K562 (cell line): Measurements from ENCODE around the gene KDM2A. TPM values are rescaled to one million over a fixed set of nuclear protein-coding genes. Genes with fewer than 3 reads are reported as not detected.

ENCODE experiments used
- KAT7 ChIP-seq: sonication (generic); formaldehyde crosslinking; IDR thresholded peaks from 2 replicates; pipeline ENCODE4 v1.8.0; 2022; ENCODE audit warnings: missing genetic modification reagents, mild to moderate bottlenecking, borderline replicate concordance
- NCOA6 ChIP-seq: fragments of 450-650 bp; IDR thresholded peaks from 2 replicates; pipeline ENCODE4 v1.6.1; 2017; ENCODE audit warnings: mild to moderate bottlenecking
- NR1H2 ChIP-seq: sonication (generic); formaldehyde crosslinking; IDR thresholded peaks from 2 replicates; pipeline ENCODE4 v1.4.0; 2020; ENCODE audit warnings: mild to moderate bottlenecking, missing genetic modification reagents
- PTRF ChIP-seq: fragments of 450-650 bp; IDR thresholded peaks from 2 replicates; pipeline ENCODE4 v1.6.1; 2016; ENCODE audit warnings: mild to moderate bottlenecking, missing genetic modification characterization, missing compliant biosample characterization
- RBM15 ChIP-seq: fragments of 200-400 bp; formaldehyde crosslinking; IDR thresholded peaks from 2 replicates; pipeline ENCODE4 v1.6.1; 2018; ENCODE audit warnings: mild to moderate bottlenecking, low read length, moderate library complexity; ENCODE audit not compliant: insufficient read depth
- SRSF7 ChIP-seq: fragments of 200-400 bp; formaldehyde crosslinking; optimal IDR thresholded peaks from 2 replicates; pipeline ENCODE3; 2017; ENCODE audit warnings: mild to moderate bottlenecking, low read depth, low read length
- ZBTB33 ChIP-seq: sonication (generic); formaldehyde crosslinking; IDR thresholded peaks from 2 replicates; pipeline ENCODE4 v1.8.1; 2023; ENCODE audit warnings: mild to moderate bottlenecking, missing genetic modification reagents
- ZBTB40 ChIP-seq, 2 experiments: fragments of 450-650 bp in 1 of 2; sonication (generic) in 1 of 2; formaldehyde crosslinking in 1 of 2; IDR thresholded peaks; 2 replicates each; pipeline versions ENCODE4 v1.7.1 to v1.9.0; 2016 to 2022; ENCODE audit warnings: inconsistent platforms in 1 of 2, mild to moderate bottlenecking in 1 of 2, missing genetic modification reagents in 1 of 2
- ZNF583 ChIP-seq: fragments of 250-450 bp; sonication (Bioruptor Pico); IDR thresholded peaks from 2 replicates; pipeline ENCODE4 v1.4.0; 2020
- polyA plus RNA-seq, 8 experiments: library from polyadenylated mRNA; depleted of rRNA in 4 of 8; stranded (reverse) in 5 of 8; unstranded in 3 of 8; fragments of >200 nt; fragmentation: Nextera tagmentation in 2 of 8; fragmentation: Illumina TruSeq in 1 of 8; extraction: Ambion mirVana in 2 of 8; extraction: Trizol in 1 of 8; gene quantifications; 2 replicates each; pipeline versions ENCODE4 v1.2.1 to v1.2.3, GENCODE V29; 2011 to 2014; ENCODE audit warnings: inconsistent platforms in 1 of 8, missing spikeins in 1 of 8
- total RNA-seq, 7 experiments: library from RNA; depleted of rRNA in 6 of 7; stranded (reverse); fragments of >200 nt in 6 of 7; fragmentation: Illumina TruSeq in 2 of 7; extraction: Trizol in 2 of 7; gene quantifications; 2 replicates each; pipeline versions ENCODE4 v1.2.1 to v1.2.3, GENCODE V29; 2011 to 2021; ENCODE audit warnings: low replicate concordance in 1 of 7

The KDM2A gene
- total and polyA plus RNA-seq, 9 of the 15 experiments (the other 6 are each of a cell fraction or from before 2014, with no cell fraction given), result 5.0 to 39.3 (median 21.3) TPM

GRCh38 chr11:67291481-67292381 is 172.7 kb downstream of the KDM2A start (continued):
- TF ChIP-seq ZBTB40 (IDR thresholded peaks at IDR 0.05), result no peak
- TF ChIP-seq ZBTB40 (CRISPR knock-in tag; IDR thresholded peaks at IDR 0.05), result no peak
- TF ChIP-seq ZBTB33, result peak; percentile 49; the same call in 1 of the 2 replicates
- TF ChIP-seq KAT7 (CRISPR knock-in tag), result no peak
- TF ChIP-seq NR1H2 (CRISPR knock-in tag), result no peak
- no peak for TF ChIP-seq RBM15
- no peak for TF ChIP-seq ZNF583 (CRISPR knock-in tag)
- no peak for TF ChIP-seq SRSF7
- no peak for TF ChIP-seq NCOA6
- no peak for TF ChIP-seq PTRF (tag)
